ENCODE measurements around the gene METTL9.

METTL9 gene

GRCh38 chr16:21703589-21704174 lies 104.3 kb downstream of the METTL9 start:
- DNase-seq (ENCODE audit: low read depth in 4 of 4, low spot score in 1 of 4) = no peak

- DNase-seq (ENCODE audit: low read depth in 4 of 4, low spot score in 1 of 4) = no peak
These were observed 104.9 kb downstream of the METTL9 start for GRCh38 chr16:21704266-21704665.

- no peak for DNase-seq (ENCODE audit: low read depth in 4 of 4, low spot score in 1 of 4)
These were observed 105.4 kb downstream of the METTL9 start for GRCh38 chr16:21704733-21705132.
